ENCODE measurements around the gene HOOK2. TPM values are rescaled to one million over a fixed set of nuclear protein-coding genes. Genes with fewer than 3 reads are reported as not detected.
A peak's percentile ranks its signal among the peaks of the same experiment; 100 is the strongest.

The HOOK2 gene
- total and polyA plus RNA-seq, 5 experiments from 2014 or later = 3.0 to 27.0 (median 4.3) TPM

GRCh38 chr19:12778017-12778904 lies 2.9 kb upstream of the HOOK2 start:
- Mint-ChIP-seq H3K4me1 (peaks cover 21 to 51% (median 37%) of the 10 kb centered on the region in 4 donors), H3K27me3 (no peaks in the 10 kb centered on the region), H3K36me3 (peaks cover 0 to 2% (median 0%) of the 10 kb centered on the region in 3 donors), H3K9me3 (no peaks in the 10 kb centered on the region), H3K27ac (peak overlapping the region; percentile 72 to 97 (median 93)), H3K4me3 (peak overlapping the region; percentile 79 to 88 (median 84))
- ATAC-seq = no peak
- DNase-seq = peak in 8 of 10 donors; percentile 24 to 55 (median 40)
- POLR2A ChIA-PET = interaction anchor here (0.8 to 20.9 kb wide), 8 partner anchors 10 to 112 kb away, joined by 3 to 1021 read pairs (median 4); partner anchors contain the start of genes GCDH, GET3, JUNB and PRDX2

GRCh38 chr19:12777217-12778016 lies 2.1 kb upstream of the HOOK2 start:
- peak; percentile 5 to 23 for ATAC-seq
- Mint-ChIP-seq H3K9me3 (no peaks in the 10 kb centered on the region), H3K27ac (peak overlapping the region; percentile 72 to 97 (median 93)), H3K36me3 (peaks cover 0 to 2% (median 0%) of the 10 kb centered on the region in 3 donors), H3K4me1 (peaks cover 21 to 49% (median 36%) of the 10 kb centered on the region in 4 donors), H3K27me3 (no peaks in the 10 kb centered on the region), H3K4me3 (peak overlapping the region; percentile 79 to 88 (median 84))
- POLR2A ChIA-PET = interaction anchor here (0.8 to 20.9 kb wide), 9 partner anchors 11 to 113 kb away, joined by 3 to 1021 read pairs (median 4); partner anchors contain the start of genes DHPS, GCDH, GET3 and JUNB
- DNase-seq = peak; percentile 66 to 90 (median 82)

- H3K4me3 Mint-ChIP-seq = peak overlapping the region in 9 of 10 donors; percentile 19 to 85 (median 58)
- POLR2A ChIA-PET = interaction anchor here (1.5 to 20.9 kb wide), 2 partner anchors 8 to 24 kb away, joined by 5 to 1021 read pairs; partner anchors contain the start of genes JUNB, PRDX2 and THSD8
These were observed 1.8 kb downstream of the HOOK2 start for GRCh38 chr19:12773571-12773970.

GRCh38 chr19:12772323-12772722 lies 3.0 kb downstream of the HOOK2 start:
- Mint-ChIP-seq H3K9me3 (no peaks in the 10 kb centered on the region), H3K27me3 (no peaks in the 10 kb centered on the region), H3K36me3 (peaks cover 0 to 4% (median 0%) of the 10 kb centered on the region in 3 donors), H3K27ac (no peak overlapping the region), H3K4me1 (peaks cover under 1 to 14% (median 6%) of the 10 kb centered on the region in 4 donors), H3K4me3 (no peak overlapping the region)
- DNase-seq (no peak), ATAC-seq (no peak)
- POLR2A ChIA-PET = interaction anchor here (1.5 to 20.9 kb wide), 2 partner anchors 10 to 25 kb away, joined by 5 to 1021 read pairs; partner anchors contain the start of genes JUNB, PRDX2 and THSD8

More at GRCh38 chr19:12773571-12773970, 1.8 kb downstream of the HOOK2 start:
- Mint-ChIP-seq H3K36me3 (peaks cover 0 to 4% (median 0%) of the 10 kb centered on the region in 3 donors), H3K9me3 (no peaks in the 10 kb centered on the region), H3K27ac (peak overlapping the region in 7 of 10 donors; percentile 19 to 73 (median 53)), H3K27me3 (no peaks in the 10 kb centered on the region), H3K4me1 (peaks cover 9 to 23% (median 14%) of the 10 kb centered on the region in 4 donors)
- no peak for ATAC-seq
- no peak for DNase-seq

GRCh38 chr19:12770922-12771321 lies 4.4 kb downstream of the HOOK2 start:
- no peak for DNase-seq
- POLR2A ChIA-PET = interaction anchor here (1.2 to 20.9 kb wide), 2 partner anchors 11 to 26 kb away, joined by 3 to 1021 read pairs; partner anchors contain the start of genes JUNB, PRDX2 and THSD8
- Mint-ChIP-seq H3K27me3 (no peaks in the 10 kb centered on the region), H3K9me3 (no peaks in the 10 kb centered on the region), H3K27ac (no peak overlapping the region), H3K36me3 (peaks cover 0 to 4% (median 0%) of the 10 kb centered on the region in 3 donors), H3K4me1 (peaks cover 4 to 13% (median 5%) of the 10 kb centered on the region in 4 donors), H3K4me3 (no peak overlapping the region)
- ATAC-seq = no peak

GRCh38 chr19:12769689-12770088 lies 5.7 kb downstream of the HOOK2 start:
- Mint-ChIP-seq H3K9me3 (no peaks in the 10 kb centered on the region), H3K27me3 (no peaks in the 10 kb centered on the region), H3K4me1 (peaks cover 5 to 8% (median 6%) of the 10 kb centered on the region in 4 donors), H3K36me3 (peaks cover 0 to 8% (median 2%) of the 10 kb centered on the region in 3 donors), H3K4me3 (peak overlapping the region in 3 of 10 donors; percentile 45 to 65 (median 54)), H3K27ac (no peak overlapping the region)
- POLR2A ChIA-PET = interaction anchor here (1.2 to 20.9 kb wide), 2 partner anchors 10 to 28 kb away, joined by 3 to 1021 read pairs; partner anchors contain the start of genes JUNB, PRDX2 and THSD8
- peak in 4 of 10 donors; percentile 20 to 59 (median 38) for DNase-seq
- peak; percentile 65 to 74 for ATAC-seq

GRCh38 chr19:12767666-12768065 lies 7.7 kb downstream of the HOOK2 start:
- Mint-ChIP-seq H3K9me3 (no peaks in the 10 kb centered on the region), H3K4me1 (peaks cover 0 to 6% (median under 1%) of the 10 kb centered on the region in 4 donors), H3K4me3 (no peak overlapping the region), H3K36me3 (peaks cover 0 to 12% (median 5%) of the 10 kb centered on the region in 3 donors), H3K27me3 (no peaks in the 10 kb centered on the region), H3K27ac (no peak overlapping the region)
- ATAC-seq (no peak), DNase-seq (no peak)
- POLR2A ChIA-PET = interaction anchor here (20.9 kb wide), 1 partner anchor 30 kb away, joined by 1021 read pairs; the partner anchor contains the start of genes JUNB, PRDX2 and THSD8

GRCh38 chr19:12767150-12767549 lies 8.2 kb downstream of the HOOK2 start:
- Mint-ChIP-seq H3K36me3 (peaks cover 0 to 12% (median 5%) of the 10 kb centered on the region in 3 donors), H3K9me3 (no peaks in the 10 kb centered on the region), H3K27me3 (no peaks in the 10 kb centered on the region), H3K4me3 (peak overlapping the region in 1 of 10 donors; percentile 38), H3K27ac (no peak overlapping the region), H3K4me1 (peaks cover 0 to 6% (median under 1%) of the 10 kb centered on the region in 4 donors)
- DNase-seq (no peak), ATAC-seq (no peak)
- POLR2A ChIA-PET = interaction anchor here (1.2 to 20.9 kb wide), 4 partner anchors 8 to 80 kb away, joined by 4 to 1021 read pairs (median 8); partner anchors contain the start of genes JUNB, PRDX2 and THSD8

GRCh38 chr19:12766051-12766521 lies 9.3 kb downstream of the HOOK2 start:
- Mint-ChIP-seq H3K27me3 (no peaks in the 10 kb centered on the region), H3K9me3 (no peaks in the 10 kb centered on the region), H3K27ac (no peak overlapping the region), H3K4me3 (peak overlapping the region in 2 of 10 donors; percentile 36 to 43), H3K4me1 (peaks cover 0 to 6% (median 2%) of the 10 kb centered on the region in 4 donors), H3K36me3 (peaks cover 0 to 12% (median 5%) of the 10 kb centered on the region in 3 donors)
- POLR2A ChIA-PET = interaction anchor here (0.6 to 20.9 kb wide), 6 partner anchors 9 to 81 kb away, joined by 4 to 1021 read pairs (median 6); partner anchors contain the start of genes JUNB, PRDX2 and THSD8
- peak in 9 of 10 donors; percentile 65 to 88 (median 73) for DNase-seq
- ATAC-seq = peak; percentile 88 to 91

GRCh38 chr19:12764698-12765097 lies 10.7 kb downstream of the HOOK2 start:
- Mint-ChIP-seq H3K36me3 (peaks cover 0 to 12% (median 5%) of the 10 kb centered on the region in 3 donors), H3K9me3 (no peaks in the 10 kb centered on the region), H3K4me1 (peaks cover 3 to 6% (median 5%) of the 10 kb centered on the region in 4 donors), H3K27ac (peak overlapping the region in 1 of 10 donors; percentile 51), H3K27me3 (no peaks in the 10 kb centered on the region), H3K4me3 (no peak overlapping the region)
- POLR2A ChIA-PET = interaction anchor here (0.7 to 20.9 kb wide), 5 partner anchors 13 to 148 kb away, joined by 3 to 1021 read pairs (median 4); partner anchors contain the start of genes JUNB, PRDX2 and THSD8
- ATAC-seq (no peak), DNase-seq (no peak)

GRCh38 chr19:12763100-12763499 lies 12.3 kb downstream of the HOOK2 start:
- POLR2A ChIA-PET = interaction anchor here (0.5 to 1.5 kb wide), 3 partner anchors 84 to 1074 kb away, joined by 3 read pairs; no protein-coding TSS in a partner anchor
- Mint-ChIP-seq H3K27ac (no peak overlapping the region), H3K4me3 (no peak overlapping the region), H3K4me1 (peaks cover 5 to 7% (median 6%) of the 10 kb centered on the region in 4 donors), H3K36me3 (peaks cover 0 to 10% (median 5%) of the 10 kb centered on the region in 3 donors), H3K9me3 (no peaks in the 10 kb centered on the region), H3K27me3 (peaks cover 0 to 2% (median 0%) of the 10 kb centered on the region in 5 donors)
- no peak for DNase-seq
- no peak for ATAC-seq

Measured in naive thymus-derived CD8-positive, alpha-beta T cell (primary cell).